ENCODE results near the gene ITGB6. TPM values are rescaled to one million over a fixed set of nuclear protein-coding genes. Genes with fewer than 3 reads are reported as not detected.
A peak's percentile ranks its signal among the peaks of the same experiment; 100 is the strongest.

ITGB6 gene
- total RNA-seq, 1 donor from 2014 or later: not detected

DNA sequence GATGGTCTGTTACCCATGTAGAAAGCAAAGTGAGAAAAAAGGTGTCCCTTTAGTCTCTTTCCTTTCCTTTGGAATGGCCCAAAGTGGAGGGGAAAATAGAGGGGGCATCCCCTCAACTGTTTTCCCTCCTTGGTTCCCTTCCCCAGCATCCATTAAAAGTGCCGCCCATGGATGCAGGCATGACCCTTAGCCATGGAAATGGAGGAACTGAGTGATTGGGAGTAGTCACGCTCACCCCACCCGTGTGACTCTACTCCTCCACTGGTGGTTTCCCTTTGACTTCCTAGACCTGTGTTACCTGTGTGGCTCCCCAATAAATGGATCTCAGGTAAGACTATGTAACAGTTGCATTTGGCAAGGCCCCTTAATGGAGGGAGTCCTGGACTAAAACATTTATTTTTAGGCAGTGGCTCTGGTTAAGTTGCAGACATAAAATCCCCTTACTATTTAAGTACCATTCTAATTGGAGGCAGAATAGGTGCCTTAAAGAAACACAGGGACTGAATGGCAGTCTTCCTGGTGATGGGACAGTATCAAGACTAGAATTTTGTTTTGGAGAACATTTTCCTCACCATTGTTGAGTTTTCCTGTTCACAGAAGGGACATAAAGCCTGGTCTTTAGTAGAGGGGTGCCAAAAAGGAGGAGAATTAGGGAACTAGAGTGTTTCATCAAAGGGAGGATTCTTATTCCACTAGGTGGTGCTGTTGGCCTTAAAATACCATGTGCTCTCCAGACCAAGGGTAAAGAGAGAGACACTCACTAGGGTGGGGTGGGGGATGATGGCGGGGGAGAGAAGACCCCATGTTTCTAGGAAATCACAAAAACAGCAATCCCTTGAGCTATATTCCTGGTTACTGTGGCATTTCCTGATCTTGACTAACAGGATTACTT is 112.0 kb downstream of the ITGB6 start:
- peaks cover 56% of the 10 kb centered on the region for H3K9me3 Mint-ChIP-seq
- Histone ChIP-seq H3K9me3 (ENCODE audit: low read depth) (peaks cover 7% of the 10 kb centered on the region), H3K79me2 (ENCODE audit: low read depth) (no peaks in the 10 kb centered on the region), H3K4me1 (no peaks in the 10 kb centered on the region), H3K4me2 (no peak overlapping the region), H2AFZ (replicated peaks) (no peak overlapping the region), H3K9ac (no peak overlapping the region), H3K4me3 (no peak overlapping the region), H3K27me3 (no peaks in the 10 kb centered on the region), H4K20me1 (ENCODE audit: low read depth) (no peaks in the 10 kb centered on the region), H3K27ac (no peak overlapping the region), H3F3A (ENCODE audit: low read depth) (no peaks in the 10 kb centered on the region), H3K36me3 (no peaks in the 10 kb centered on the region)
- DNase-seq (ENCODE audit: low spot score): peak; percentile 20
- no peak overlapping the region for H3K4me3 Mint-ChIP-seq
- TF ChIP-seq EZH2phosphoT487 (IDR thresholded peaks at IDR 0.05) (no peak), EZH2 (IDR thresholded peaks at IDR 0.05) (no peak)
- TF ChIP-seq, protein P1, sequence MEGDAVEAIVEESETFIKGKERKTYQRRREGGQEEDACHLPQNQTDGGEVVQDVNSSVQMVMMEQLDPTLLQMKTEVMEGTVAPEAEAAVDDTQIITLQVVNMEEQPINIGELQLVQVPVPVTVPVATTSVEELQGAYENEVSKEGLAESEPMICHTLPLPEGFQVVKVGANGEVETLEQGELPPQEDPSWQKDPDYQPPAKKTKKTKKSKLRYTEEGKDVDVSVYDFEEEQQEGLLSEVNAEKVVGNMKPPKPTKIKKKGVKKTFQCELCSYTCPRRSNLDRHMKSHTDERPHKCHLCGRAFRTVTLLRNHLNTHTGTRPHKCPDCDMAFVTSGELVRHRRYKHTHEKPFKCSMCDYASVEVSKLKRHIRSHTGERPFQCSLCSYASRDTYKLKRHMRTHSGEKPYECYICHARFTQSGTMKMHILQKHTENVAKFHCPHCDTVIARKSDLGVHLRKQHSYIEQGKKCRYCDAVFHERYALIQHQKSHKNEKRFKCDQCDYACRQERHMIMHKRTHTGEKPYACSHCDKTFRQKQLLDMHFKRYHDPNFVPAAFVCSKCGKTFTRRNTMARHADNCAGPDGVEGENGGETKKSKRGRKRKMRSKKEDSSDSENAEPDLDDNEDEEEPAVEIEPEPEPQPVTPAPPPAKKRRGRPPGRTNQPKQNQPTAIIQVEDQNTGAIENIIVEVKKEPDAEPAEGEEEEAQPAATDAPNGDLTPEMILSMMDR (IDR thresholded peaks at IDR 0.05): peak; percentile 31
- no peaks in the 10 kb centered on the region for H3K4me1 Mint-ChIP-seq
- no peak overlapping the region for H3K27ac Mint-ChIP-seq
- peaks cover 3% of the 10 kb centered on the region for H3K27me3 Mint-ChIP-seq (ENCODE audit: insufficient read depth, low read depth)
- H3K36me3 Mint-ChIP-seq: no peaks in the 10 kb centered on the region

DNA sequence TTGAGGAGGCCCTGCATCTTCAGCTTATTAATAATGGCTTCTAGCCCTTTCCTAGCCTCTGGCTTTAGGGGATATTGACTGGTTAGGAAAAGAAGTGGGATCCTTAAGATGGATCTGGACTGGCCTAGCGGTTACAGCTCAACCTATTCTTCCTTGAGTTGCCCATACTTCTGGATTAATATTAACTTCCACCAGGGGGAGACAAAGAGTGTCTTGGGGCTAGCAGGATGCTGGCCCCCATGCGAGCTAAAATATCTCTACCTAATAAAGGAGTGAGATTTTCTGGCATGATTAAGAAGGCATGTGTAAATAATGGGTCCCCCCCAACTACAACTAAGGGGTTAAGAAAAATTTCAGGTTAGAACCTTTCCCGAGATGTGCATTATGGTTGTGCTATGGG is 114.4 kb downstream of the ITGB6 start:
- peaks cover 54% of the 10 kb centered on the region for H3K9me3 Mint-ChIP-seq
- H3K4me3 Mint-ChIP-seq: no peak overlapping the region
- H3K4me2 ChIP-seq: no peak overlapping the region
- H3K27me3 ChIP-seq: no peaks in the 10 kb centered on the region
- no peak overlapping the region for H3K4me3 ChIP-seq
- H3K9me3 ChIP-seq (ENCODE audit: low read depth): peaks cover 7% of the 10 kb centered on the region
- no peaks in the 10 kb centered on the region for H4K20me1 ChIP-seq (ENCODE audit: low read depth)
- peaks cover 5% of the 10 kb centered on the region for H3K27me3 Mint-ChIP-seq (ENCODE audit: insufficient read depth, low read depth)
- H2AFZ ChIP-seq (replicated peaks): no peak overlapping the region
- TF ChIP-seq, protein P1 (IDR thresholded peaks at IDR 0.05): peak; percentile 26
- TF ChIP-seq EZH2phosphoT487 (IDR thresholded peaks at IDR 0.05) (no peak), EZH2 (IDR thresholded peaks at IDR 0.05) (no peak)
- H3K79me2 ChIP-seq (ENCODE audit: low read depth): no peaks in the 10 kb centered on the region
- H3K36me3 ChIP-seq: no peaks in the 10 kb centered on the region
- H3F3A ChIP-seq (ENCODE audit: low read depth): no peaks in the 10 kb centered on the region
- no peaks in the 10 kb centered on the region for H3K36me3 Mint-ChIP-seq
- no peak overlapping the region for H3K27ac ChIP-seq
- no peak overlapping the region for H3K9ac ChIP-seq
- H3K27ac Mint-ChIP-seq: no peak overlapping the region
- no peaks in the 10 kb centered on the region for H3K4me1 ChIP-seq
- DNase-seq (ENCODE audit: low spot score): no peak
- no peaks in the 10 kb centered on the region for H3K4me1 Mint-ChIP-seq

DNA sequence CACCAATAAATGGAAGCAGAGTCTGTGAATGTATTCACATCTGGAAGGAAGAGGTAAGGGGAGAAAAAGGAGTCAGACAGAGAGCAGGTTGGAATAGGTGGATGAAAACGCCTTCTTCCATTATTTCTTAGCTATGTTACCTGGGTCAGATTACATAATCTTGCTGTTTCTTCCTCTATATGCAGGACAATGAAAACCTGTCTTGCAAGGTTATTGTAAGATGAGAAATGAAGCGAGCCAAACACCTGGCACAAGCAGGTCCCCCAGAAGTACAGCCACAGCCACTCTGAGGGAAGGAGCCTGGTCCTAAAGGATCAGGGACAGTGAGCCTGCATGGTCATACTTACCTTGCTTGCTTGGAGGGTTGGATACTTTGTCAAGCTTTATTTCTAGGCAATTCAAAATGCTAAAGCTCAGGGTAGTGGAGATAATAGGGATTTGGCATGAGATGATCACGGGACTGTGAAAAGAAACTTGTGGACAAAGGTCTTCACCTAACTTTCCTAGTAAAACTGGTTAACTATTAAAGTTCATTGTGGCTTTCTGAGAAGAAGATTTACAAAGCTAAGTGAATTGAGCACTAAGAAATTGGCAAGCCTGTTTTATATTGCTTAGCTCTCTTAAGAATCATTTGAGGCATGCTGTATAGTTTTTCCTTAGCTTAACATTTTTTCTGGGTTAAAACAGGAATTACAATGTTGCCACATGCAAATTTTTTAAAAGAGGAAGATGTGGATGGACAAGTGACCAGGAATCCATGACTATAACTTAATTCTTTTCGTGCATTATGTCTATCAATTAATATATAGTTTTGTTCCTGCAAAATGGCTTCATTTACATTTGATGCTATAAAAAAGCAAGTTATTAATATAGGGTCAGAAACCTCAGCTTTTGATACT is 121.9 kb downstream of the ITGB6 start:
- DNase-seq (ENCODE audit: low spot score): no peak
- H3F3A ChIP-seq (ENCODE audit: low read depth): no peaks in the 10 kb centered on the region
- H3K27me3 ChIP-seq: no peaks in the 10 kb centered on the region
- H3K9me3 ChIP-seq (ENCODE audit: low read depth): no peaks in the 10 kb centered on the region
- H3K4me3 ChIP-seq: no peak overlapping the region
- Mint-ChIP-seq H3K4me3 (no peak overlapping the region), H3K27me3 (ENCODE audit: insufficient read depth, low read depth) (peaks cover 2% of the 10 kb centered on the region), H3K36me3 (no peaks in the 10 kb centered on the region), H3K27ac (no peak overlapping the region), H3K4me1 (peaks cover 7% of the 10 kb centered on the region), H3K9me3 (peaks cover 9% of the 10 kb centered on the region)
- H3K27ac ChIP-seq: no peak overlapping the region
- H3K79me2 ChIP-seq (ENCODE audit: low read depth): no peaks in the 10 kb centered on the region
- no peak overlapping the region for H2AFZ ChIP-seq (replicated peaks)
- H3K36me3 ChIP-seq: no peaks in the 10 kb centered on the region
- TF ChIP-seq EZH2phosphoT487 (IDR thresholded peaks at IDR 0.05) (no peak), EZH2 (IDR thresholded peaks at IDR 0.05) (no peak)
- TF ChIP-seq, protein P1 (IDR thresholded peaks at IDR 0.05): no peak
- H3K4me2 ChIP-seq: no peak overlapping the region
- no peak overlapping the region for H3K9ac ChIP-seq
- no peaks in the 10 kb centered on the region for H4K20me1 ChIP-seq (ENCODE audit: low read depth)
- no peaks in the 10 kb centered on the region for H3K4me1 ChIP-seq

Measured in neural progenitor cell (in vitro differentiated cells).